GM21515 (cell line): ENCODE data around the gene SNX32.

ENCODE experiments used
- ATAC-seq: cut with Tn5 transposase; IDR thresholded peaks from one replicate; pipeline ENCODE4 v1.9.1; 2021; ENCODE audit not compliant: unreplicated experiment

Gene SNX32

DNA sequence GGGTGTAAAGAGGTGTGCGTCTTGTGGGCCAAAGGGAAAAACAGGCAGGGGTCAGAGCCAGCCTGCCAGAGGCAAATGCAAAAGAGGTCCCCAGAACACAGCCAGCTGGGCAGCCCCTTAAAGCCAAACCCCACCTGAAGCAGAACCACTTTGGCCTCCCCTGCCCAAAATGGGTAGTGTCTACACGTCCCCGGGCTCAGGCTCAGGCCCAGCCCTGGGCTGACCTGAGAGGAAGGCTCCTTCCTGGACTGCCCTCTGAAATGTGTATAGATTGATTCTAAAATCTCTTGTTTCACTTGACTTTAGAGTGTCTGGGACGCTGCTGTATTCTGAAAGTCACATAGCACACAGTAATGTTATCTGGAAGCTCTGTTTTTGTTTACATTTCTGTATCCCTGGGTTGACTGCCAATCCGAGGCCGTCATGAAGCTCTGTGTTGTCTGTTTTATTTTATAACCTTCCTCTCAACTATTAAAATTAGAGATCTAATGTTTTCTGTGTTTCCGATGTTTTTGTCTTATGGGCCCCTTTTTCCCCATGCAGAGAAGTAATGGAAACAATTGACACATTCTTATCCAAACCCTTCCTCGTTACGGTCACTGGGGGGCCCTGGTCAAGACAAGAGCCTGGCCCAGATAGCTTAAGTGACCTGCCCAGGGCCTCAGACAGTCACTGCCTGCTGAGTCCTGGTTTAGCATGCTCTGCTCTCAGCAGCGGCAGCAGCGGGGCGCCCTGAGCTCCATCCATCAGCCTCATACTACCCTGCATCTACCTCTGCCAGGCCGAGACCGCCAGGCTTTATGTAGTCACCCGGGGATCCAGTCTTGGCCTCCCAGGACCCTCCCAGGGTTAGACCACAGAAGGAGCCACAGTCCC is 36.8 kb upstream of the SNX32 start:
- no peak for ATAC-seq

DNA sequence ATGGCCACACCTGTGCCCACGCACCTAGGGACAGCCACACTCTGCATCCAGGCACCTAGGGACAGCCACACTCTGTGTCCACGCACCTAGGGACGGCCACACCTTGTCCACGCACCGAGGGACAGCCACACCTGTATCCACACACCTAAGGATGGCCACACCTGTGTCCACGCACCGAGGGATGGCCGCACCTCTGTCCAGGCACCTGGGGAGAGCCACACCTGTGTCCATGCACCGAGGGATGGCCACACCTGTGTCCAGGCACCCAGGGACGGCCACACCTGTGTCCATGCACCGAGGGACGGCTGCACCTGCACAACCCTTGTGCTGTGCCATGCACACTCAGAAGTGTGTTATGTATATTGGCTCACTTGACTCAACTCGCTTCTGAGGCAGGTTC is 36.1 kb upstream of the SNX32 start:
- ATAC-seq: no peak

DNA sequence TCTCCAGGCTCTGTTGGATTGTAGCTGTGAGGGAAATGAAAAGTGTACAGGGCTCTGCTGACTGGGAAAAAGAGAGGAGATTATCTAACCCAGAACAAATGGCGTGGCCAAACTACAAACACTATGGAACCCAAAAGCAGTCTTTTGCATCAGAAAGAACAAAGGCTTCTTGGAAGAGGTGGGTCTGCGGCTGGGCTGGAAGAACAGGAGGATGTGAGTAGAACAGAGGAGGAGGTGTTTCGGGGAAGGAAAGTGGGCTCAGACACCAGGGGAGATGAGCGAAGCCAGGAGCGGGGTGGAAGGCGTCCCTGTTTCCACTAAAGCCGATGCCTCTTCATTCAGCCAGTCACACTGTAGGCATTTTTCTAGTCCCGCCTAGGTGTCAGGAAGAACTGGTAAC is 34.9 kb upstream of the SNX32 start:
- ATAC-seq: no peak

DNA sequence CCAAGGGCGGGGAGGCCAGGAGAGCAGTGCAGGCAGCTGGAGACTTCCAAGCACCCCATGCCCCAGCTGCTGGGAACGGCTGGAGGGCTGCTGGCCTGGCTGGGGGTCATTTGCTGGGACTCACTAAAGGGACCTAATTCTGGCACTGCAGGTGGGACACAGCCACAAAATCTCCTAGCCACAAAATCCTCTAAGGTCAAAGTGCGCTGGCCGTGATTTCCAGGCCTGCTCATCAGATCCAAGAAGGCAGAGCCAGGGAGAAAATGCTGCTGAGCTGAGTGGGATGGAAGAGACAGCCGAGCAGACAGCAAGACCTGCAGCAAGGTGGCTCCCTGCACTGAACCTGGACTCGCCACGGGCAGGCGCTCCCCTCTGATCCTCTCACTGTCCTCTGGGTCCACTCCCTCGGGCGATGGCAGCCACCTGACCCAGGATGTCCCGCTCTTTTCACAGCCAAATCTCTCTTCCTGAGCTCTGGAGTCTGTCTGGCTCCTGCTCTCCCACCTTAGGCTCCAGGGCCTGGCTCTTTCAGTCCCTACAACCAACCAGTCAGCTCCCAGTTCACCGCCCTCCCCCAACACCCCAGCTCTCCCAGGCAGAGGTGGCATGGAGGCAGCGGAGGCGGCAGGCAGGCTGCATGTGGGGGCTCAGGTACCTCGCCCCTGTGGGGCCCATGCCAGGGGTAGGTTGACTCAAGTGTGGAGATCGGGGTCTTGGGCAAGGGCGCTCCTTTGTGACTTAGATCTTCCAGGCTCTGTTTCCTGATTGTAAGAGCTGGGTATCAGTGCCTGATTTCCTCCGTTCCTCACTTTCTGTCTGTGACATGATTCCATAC is 32.4 kb upstream of the SNX32 start:
- no peak for ATAC-seq

DNA sequence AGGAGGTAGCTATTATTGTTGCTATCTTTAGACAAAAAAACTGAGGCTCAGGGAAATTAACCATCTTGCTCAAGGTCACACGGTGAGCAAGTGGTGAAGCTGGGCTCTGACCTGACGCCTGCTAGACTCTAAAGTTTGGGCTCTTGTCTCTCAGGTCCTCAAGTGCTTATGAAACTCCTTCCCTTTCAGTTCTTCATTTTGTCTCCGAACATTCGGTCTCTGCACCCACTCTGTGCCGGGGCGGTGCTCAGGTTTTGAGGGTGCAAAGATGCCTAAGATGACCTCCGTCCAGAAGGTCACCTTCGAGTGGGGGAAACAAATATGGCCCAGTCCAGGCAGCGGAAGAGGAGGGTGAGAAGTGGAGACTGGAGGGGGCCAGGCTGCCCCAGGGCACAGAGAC is 30.9 kb upstream of the SNX32 start:
- peak; percentile 86 for ATAC-seq

DNA sequence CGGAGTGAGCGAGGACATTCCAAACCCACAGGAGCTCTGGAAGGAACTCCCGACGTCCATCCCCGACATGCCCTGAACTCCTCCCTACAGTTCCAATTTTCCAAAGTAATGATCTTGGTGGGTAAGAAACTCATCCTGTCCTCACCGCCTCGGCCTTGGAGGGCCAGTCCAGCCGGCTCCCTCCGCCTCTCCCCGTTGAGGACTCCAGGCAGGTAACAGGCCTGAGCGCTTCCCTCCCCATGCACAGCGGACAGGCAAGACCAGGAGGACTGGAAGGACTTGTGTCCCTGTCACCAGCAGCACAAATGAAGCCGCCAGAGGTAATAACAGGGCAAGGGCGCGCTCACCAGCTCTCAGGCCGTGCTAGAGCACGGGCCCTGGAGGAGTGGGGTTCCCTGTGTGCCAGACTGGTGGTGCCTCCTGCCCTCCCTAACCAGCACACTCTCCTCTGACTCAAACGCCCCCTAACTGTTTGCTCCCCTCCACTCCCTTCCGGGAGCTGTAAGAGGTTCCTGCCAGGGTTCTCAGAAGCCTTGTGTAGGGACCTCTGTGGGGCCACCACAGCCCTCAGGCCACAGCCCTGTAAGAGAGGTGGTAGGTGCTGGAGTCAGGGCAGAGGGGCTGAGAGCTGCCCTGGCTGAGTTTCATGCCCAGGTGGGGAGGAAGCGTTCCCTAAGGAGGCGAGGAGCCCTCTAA is 29.8 kb upstream of the SNX32 start:
- no peak for ATAC-seq

DNA sequence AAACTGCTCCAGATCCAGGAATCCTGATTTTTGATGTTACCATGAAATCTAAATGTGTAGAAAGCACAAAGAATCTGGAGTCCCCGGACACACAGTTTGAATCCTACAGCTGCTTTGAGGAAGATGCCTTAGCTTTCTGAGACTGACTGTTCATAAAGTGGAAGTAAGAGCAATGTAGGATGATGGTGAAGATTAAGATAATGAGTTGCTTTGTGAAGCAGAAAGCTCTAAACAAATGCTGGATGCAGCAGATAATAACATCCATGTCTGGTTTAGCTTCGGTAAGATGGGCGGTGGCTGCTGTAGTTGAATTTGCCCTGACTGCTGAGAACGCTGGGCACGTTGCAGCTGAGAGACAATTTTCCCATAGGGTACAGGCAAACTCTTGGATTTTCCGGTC is 26.8 kb upstream of the SNX32 start:
- ATAC-seq: no peak

DNA sequence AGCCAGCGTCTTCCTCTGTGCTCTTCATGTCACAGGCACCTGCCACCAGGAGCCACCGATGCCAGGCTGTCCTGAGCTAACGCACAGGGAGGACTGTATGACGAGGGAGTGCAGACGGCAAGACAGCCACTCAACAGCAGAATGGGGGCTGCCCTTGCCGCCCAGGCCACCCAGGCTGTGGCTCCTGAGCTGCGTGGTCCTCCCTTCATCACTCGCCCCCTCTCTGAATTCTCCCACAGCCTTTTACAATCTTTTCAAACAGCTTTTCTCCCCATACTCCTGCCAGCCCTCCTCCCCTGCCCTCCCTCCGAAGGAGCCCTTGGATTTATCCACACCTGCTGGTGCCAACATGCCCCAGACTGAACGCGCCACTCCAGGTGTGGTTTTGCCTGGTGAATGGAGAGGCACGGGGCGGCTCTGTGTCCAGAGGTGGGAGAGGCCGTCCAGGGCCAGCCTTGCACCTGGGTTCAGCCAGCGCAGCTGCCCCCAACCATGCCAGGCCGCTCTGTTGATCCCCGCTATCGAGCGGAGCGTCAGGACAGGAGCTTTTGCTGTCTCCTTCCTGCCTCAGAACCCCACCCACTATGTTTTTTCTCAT is 24.9 kb upstream of the SNX32 start:
- ATAC-seq: no peak

DNA sequence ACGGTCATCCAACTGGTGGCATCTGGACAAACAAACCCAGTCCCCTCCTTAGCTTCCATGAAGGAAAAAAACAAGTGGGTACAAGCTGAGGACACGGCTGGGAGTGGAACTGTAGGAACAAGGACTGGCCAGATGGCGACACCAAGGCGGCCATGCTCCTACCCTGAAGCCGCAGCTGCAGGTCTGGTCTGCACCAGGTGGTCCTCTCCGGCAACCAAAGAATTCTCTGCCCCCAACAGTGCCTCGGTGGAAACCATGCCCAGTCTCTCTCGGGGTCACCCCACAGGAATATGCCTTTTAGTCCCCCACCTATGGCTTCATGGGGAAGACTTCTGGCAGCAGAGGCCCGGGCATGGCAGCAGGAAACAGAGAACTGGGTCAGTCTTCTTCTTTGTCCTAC is 24.3 kb upstream of the SNX32 start:
- no peak for ATAC-seq

DNA sequence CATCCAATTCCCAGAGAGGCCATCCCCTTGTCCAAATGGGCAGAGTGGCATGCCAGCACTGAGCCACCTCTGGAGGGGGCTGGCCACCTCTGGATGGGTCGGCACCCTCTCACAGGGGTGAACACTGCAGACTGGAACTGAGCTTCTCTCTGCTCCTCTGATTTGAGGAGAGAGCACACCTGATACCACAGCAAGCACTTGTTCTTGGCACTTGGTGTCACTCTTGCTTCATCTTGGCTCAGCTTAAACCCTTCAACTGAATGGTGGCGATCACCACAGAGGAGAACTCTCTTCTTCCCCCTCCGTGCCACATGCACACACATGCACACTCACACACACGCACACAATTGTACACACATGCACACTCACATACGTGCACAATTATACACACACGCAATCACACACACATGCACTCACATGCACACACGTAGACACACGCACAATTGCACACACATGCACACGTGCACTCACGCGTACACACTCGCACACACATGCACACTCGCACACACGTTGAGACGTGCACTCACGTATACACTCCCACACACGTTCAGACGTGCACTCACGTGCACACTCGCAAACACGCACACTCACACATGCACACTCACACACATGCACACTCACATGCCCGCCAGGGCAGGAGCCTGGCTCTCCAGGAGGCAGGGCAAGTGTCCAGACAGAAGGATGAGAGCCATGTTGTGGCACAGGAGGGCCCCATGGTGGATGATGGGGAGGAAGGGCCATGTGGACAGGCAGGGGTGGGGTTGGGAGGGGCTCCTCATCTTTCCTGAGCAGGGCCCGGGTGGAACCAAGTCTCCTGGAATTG is 23.5 kb upstream of the SNX32 start:
- no peak for ATAC-seq

DNA sequence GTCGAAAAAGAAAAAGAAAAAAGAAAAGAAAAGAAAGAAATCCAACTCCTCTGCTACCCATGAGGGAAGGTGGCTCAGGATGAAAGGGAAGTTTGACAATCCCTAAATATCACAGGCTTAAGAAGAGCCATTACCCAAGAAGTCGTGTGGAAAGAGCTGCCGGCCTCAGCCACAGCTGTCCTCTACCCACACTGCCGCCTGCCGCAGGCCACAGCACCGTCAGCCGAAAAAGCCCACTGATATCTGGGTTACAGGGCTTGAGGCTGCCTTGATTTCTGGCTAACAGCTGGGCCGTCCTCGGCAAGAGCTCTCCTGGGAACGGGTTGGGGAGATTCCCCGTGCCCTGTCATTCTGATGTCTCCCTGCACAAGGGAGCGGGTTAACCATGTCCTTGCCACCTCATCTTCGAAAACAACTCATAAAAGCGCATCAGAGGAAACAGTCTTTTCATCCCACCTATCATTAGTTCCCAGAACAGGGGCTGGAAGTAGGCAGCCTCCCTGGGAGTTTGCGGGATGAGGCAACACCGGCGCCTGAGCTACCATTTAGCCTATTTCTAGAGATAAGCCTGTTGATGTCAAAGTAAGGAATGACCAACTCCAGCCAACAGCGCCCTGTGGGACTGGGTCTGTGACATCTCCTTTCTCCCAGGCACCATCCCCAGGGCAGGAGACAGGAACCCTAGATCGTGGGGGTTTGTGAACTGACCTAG is 21.8 kb upstream of the SNX32 start:
- no peak for ATAC-seq

DNA sequence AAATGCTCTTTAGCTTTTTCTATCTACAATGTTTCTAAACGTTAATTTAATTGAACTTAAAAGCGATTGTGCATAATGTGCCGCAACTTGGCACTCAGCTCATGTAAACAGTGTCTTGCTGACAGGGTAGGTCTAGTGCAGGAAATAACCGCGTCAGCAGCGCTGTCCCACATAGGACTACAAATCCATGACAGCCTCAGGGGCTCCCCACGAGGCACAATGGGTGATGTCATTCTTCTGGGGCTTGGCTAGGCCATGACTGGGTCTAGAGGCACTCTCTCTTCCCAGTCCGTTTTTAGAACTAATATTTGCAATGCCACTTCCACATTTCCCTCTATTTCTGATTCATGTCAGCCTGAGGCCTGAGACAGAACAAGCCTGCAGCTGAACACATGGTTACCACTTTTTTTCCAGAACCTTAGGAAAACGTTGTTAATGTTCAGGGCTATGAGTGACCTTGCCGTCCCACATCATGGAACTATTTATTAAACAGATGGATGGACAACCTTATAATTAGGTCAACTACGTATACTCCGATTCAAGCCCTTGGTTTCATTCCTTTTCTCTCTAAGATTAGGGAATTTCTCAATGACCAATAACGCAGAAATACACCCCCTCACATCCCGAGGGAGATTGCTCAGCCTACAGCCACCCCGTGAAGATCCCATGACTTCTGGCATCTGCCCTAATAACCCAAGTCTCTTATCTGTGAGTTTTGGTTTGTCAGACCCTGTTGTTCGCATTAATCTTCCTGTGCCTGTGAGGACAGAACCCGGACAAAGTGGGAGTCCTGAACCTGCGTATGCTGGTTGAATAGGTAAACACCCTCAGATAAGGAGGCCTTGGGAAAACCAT is 19.4 kb upstream of the SNX32 start:
- ATAC-seq: no peak

DNA sequence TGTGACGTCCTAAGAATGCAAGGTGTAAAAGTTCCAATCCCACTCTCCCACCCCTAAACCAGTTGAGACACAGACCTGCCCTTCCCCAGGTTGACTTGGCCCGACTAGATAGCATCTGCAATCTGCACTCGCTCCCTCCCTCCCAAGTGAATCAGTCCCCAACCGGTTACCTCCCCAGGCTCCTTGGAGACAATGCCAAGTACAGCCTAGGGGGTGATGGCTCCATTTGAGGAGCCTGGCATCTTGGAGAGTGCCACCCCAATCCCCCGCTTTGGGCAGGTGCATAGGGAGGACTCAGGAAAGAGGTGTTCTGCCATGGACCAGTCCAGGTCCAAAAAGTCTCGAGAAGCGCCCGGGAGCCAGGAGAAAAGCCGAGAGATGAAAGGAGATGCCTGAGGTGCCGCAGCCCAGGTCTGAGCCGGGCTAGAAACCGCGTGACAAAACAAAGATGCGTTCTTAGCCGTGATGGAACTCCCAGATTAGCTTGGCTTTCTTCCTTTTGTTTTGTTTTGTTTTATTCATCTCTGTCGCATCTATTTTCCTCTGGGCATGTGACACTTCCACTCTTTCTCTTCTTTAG is 18.7 kb upstream of the SNX32 start:
- no peak for ATAC-seq

DNA sequence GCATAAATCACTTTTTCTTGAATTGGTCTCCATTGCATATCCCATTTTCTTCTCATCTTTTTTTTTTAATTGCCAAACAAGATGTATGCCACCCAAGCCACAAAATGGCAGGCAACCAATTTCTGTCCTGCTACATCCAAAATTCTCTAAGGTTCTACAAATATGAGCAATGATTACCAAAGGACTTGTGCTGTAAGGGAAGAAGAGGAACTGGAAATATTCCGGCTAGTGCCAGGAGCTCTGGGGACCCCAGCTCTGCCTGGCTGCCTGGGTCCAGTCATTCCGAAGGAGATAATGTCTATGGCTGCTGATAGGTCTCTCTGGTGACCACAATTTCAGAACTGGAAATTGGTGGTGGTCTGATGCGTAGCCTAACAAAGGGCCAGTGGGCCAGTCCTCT is 17.1 kb upstream of the SNX32 start:
- no peak for ATAC-seq

DNA sequence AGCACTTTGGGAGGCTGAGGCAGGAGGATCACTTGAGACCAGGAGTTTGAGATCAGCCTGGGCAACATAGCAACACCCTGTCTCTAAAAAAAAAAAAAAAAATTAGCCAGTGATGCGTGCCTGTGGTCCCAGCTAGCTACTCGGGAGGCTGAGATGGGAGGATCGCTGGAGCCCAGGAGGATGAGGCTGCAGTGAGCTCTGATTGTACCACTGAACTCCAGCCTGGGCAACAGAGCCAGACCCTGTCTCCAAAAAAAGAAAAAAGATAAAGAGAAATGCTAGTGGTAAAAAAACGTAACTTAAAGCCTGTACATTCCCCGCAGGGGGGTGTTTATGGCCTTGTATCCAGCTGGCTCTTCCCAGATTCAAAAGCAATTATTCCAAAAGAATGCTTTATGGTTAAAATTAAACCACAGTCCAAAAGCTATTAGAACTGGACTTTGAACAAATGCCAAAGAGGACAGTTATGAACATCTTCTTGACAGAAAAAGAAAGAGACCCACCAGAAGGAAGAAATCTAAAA is 16.4 kb upstream of the SNX32 start:
- ATAC-seq: no peak

DNA sequence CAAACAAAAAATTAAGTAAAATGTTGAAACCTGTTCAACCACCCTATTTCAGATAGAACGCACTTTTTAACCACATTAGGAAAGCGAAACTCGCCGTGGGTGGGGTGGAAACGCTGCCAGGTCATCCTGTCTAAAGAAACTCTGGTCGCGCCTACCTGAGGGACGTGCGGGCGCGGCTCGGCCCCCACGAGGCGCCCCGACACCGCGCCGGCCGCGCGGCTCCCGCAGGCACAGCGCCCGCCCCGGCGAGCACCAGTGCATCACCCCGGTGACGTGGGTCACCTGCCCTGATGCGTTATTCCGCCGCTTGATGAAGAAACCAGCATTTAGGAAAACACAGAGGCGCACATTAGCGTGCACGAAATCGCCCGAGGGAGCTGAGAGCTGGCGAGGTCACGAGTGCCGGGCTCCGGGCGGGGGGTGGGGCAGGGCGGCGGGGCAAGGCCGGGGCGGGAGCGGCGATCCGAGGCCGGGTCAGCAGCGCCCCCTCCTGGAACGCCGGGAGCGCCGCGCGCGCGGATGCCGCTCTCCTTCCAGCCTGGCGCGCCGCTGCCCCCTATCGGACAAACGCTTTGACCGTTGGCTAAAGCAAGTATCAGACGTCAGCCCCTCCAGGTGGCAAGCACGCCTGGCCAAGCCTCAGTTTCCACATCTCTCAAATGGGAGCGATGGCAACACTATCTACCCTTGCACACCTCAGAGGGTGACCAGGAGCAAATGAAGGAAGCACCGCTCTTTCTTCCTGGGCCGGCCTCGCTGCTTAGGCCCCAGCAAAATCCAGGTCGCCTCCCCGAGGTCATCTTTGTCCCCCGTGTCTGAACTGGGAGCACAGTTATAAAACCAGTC is 15.7 kb upstream of the SNX32 start:
- ATAC-seq: peak; percentile 69

DNA sequence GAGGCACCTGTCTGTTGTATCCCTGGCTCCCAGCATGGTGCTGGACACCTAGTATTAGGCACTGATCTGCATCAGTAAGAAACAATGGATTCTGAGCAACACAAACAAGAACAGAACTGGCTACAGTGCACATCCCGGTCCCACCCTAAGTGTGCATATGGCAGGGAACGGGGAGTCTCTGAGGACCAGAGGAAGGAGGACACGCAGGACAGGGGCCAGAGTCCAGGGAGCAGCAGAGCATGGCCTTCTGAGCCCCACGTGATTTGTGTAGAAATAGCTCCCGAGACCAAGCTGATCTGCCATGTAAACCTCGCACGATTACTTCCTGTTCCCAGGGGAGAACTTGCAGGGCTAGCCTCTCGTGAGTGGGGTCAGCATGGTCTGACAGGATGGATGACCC is 12.7 kb upstream of the SNX32 start:
- no peak for ATAC-seq
